Heart right ventricle (tissue), 16 donors: ENCODE results near the gene ARFGAP1. TPM values are rescaled to one million over a fixed set of nuclear protein-coding genes. Genes with fewer than 3 reads are reported as not detected.

Source experiments
- ATAC-seq, 8 donors: fragments of 200-7000 bp; cut with Tn5 transposase; one replicate each; pipeline ENCODE4 v1.9.1; 2020; ENCODE audit warnings: mild to moderate bottlenecking in 8 of 8, moderate library complexity in 8 of 8, moderate number of reproducible peaks in 1 of 8
- DNase-seq, 2 donors: peaks; one replicate each; pipeline ENCODE4 v3.0.0-alpha.2; 2020
- H3K27ac ChIP-seq, 10 donors: fragments of 200-600 bp; sonication (generic) in 2 of 10; one replicate each; pipeline versions ENCODE4 v1.5.0 to v1.8.0; 2020 to 2022; ENCODE audit warnings: mild to moderate bottlenecking in 3 of 10
- H3K27me3 ChIP-seq, 7 donors: fragments of 200-600 bp; one replicate each; pipeline ENCODE4 v1.8.0; 2021 to 2022; ENCODE audit warnings: mild to moderate bottlenecking in 2 of 7
- H3K36me3 ChIP-seq, 9 donors: fragments of 200-600 bp; sonication (generic) in 1 of 9; one replicate each; pipeline versions ENCODE4 v1.5.0 to v1.8.0; 2020 to 2022; ENCODE audit warnings: mild to moderate bottlenecking in 2 of 9
- H3K4me1 ChIP-seq, 9 donors: fragments of 200-600 bp; sonication (generic) in 1 of 9; one replicate each; pipeline versions ENCODE4 v1.5.0 to v1.8.0; 2020 to 2022; ENCODE audit warnings: mild to moderate bottlenecking in 4 of 9
- H3K4me3 ChIP-seq, 10 donors: fragments of 200-600 bp; sonication (generic) in 2 of 10; one replicate each; pipeline versions ENCODE4 v1.5.0 to v1.8.0; 2020 to 2022; ENCODE audit warnings: mild to moderate bottlenecking in 7 of 10, moderate library complexity in 2 of 10
- H3K9me3 ChIP-seq, 11 donors: fragments of 200-600 bp in 10 of 11; sonication (generic) in 2 of 11; one replicate each; pipeline versions ENCODE4 v1.5.0 to v1.8.0; 2013 to 2022; ENCODE audit warnings: mild to moderate bottlenecking in 2 of 11, control low read depth in 1 of 11, moderate library complexity in 1 of 11
- WGBS, 2 donors: extraction: QIAGEN DNeasy Blood & Tissue Kit; methylation state at CpG; one replicate each; pipeline ENCODE4 v1.1.7; 2013; ENCODE audit warnings: inconsistent platforms in 1 of 2; 5-methylcytosine and 5-hydroxymethylcytosine counted together
- intact Hi-C, 10 donors: fragments of 100-400 bp; cut with DNase I; formaldehyde crosslinking; loops; one replicate each; pipeline versions ENCODE4 v1.11.1 to v1.14.2; 2022
- polyA plus RNA-seq, 2 donors: library from polyadenylated mRNA; stranded (reverse); fragments of 200-250 nt; gene quantifications; one replicate each; pipeline ENCODE4 v1.2.3, GENCODE V29; 2013
- total RNA-seq, 10 donors: library from RNA; stranded (reverse); fragmentation: NEBNext Ultra II Directional in 3 of 10; extraction: Animal tissue kit (Norgen Biotek cat#: 25700) in 3 of 10; gene quantifications; one replicate each; pipeline versions ENCODE4 v1.2.1 to v1.2.4, GENCODE V29; 2021 to 2023
- TF ChIP-seq, protein P1 (sequence below), 9 donors: fragments of 200-600 bp; sonication (generic) in 2 of 9; IDR thresholded peaks; one replicate each; pipeline versions ENCODE4 v1.5.0 to v1.8.0; 2021 to 2022; ENCODE audit warnings: antibody characterized with exemption in 9 of 9, mild to moderate bottlenecking in 5 of 9, moderate library complexity in 1 of 9
- donor health status: Arrhythmogenic right ventricular cardiomyopathy.
- donor health status: ischemic (EF 13 %, LVEDD 7.1; RV severe dilation, severe dysfunction).
- donor health status: healthy with polysubstance abuse.
- donor health status: DM: no; HTN: yes; CAD: no.
- donor health status: DM: no; HTN: no; CAD: no.
- donor health status: ischemic (EF 25% LVEDD 6.9; RV normal size, moderate dysfunction).
- donor health status: ischemic (EF 25% LVEDD 5.7; RV mildly dilated, moderate dysfunction).
- donor health status: healthy.
- donor health status: DM: yes; HTN: yes; CAD: no.
- donor health status: Ischemic cardiomyopathy.
- donor health status: ischemic (EF 35%, LVEDD 5.7; RV mildly dilated, moderate dysfunction).
- donor health status: nonischemic (EF 11% LVEDD 7.7; RV severe dilation, severe dysfunction).
- donor health status: DM: yes; HTN: yes; CAD: no.
- donor health status: PGD.
- donor health status: ischemic (EF 29% LVEDD 5.4; RV normal size, mild dysfunction).
- donor health status: nonischemic (EF 23%, LVEDD 6.1; RV moderate dilation, normal function).

ARFGAP1 gene
- total and polyA plus RNA-seq, 12 donors: 20.4 to 72.6 (median 32.3) TPM

DNA sequence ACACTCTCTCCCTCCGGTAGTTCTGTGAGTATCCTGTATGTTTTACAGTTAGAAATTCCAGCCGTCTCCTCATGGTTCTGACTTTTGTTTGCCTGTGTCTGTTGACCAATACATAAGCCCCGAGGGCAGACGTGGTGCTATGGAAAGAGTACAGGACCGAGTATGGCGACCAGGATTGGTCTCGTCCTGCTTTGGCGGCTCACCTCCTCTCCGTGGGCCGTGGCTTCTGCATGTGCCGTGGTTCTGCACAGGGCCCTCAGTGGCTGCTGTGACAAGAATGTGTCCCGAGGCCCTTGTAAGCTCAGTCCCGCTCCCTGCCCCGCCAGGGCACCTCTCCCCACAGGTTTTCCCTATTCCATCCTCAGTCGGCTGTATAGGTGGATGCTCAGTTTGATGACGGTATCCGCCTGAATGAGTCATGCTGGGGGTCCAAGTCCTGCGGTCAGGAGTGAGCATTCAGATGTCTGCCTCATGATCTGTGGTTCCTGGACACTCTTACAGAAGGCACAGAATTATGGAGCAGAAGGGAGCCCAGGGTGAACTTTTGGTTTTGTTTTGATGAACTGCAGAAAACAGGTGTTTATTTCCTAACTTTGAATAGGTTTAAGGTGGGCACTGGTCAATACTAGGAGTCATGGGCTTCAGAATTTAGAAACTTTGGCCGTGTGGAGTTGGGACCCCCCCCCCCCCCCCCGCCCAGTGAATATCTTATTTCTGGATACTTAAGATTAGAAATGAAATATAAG, 1.2 kb downstream of the ARFGAP1 start:
- Histone ChIP-seq H3K4me3 (peak overlapping the region; percentile 76 to 98 (median 86)), H3K4me1 (peaks cover 5 to 29% (median 21%) of the 10 kb centered on the region in 9 donors), H3K27ac (peak overlapping the region in 2 of 10 donors; percentile 75 to 84), H3K9me3 (no peaks in the 10 kb centered on the region), H3K27me3 (no peaks in the 10 kb centered on the region), H3K36me3 (peaks cover 0 to 39% (median 11%) of the 10 kb centered on the region in 9 donors)
- intact Hi-C loops: loop anchor here in 1 of 10 donors (5.0 kb wide), 1 partner anchor 57 kb away; the partner anchor contains the start of gene YTHDF1
- DNase-seq: no peak
- no peak for ATAC-seq
- TF ChIP-seq, protein P1, sequence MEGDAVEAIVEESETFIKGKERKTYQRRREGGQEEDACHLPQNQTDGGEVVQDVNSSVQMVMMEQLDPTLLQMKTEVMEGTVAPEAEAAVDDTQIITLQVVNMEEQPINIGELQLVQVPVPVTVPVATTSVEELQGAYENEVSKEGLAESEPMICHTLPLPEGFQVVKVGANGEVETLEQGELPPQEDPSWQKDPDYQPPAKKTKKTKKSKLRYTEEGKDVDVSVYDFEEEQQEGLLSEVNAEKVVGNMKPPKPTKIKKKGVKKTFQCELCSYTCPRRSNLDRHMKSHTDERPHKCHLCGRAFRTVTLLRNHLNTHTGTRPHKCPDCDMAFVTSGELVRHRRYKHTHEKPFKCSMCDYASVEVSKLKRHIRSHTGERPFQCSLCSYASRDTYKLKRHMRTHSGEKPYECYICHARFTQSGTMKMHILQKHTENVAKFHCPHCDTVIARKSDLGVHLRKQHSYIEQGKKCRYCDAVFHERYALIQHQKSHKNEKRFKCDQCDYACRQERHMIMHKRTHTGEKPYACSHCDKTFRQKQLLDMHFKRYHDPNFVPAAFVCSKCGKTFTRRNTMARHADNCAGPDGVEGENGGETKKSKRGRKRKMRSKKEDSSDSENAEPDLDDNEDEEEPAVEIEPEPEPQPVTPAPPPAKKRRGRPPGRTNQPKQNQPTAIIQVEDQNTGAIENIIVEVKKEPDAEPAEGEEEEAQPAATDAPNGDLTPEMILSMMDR (IDR thresholded peaks at IDR 0.05): no peak
- 35 to 39% methylated on average over 20 of the region's 20 CpGs for WGBS, 2 donors

DNA sequence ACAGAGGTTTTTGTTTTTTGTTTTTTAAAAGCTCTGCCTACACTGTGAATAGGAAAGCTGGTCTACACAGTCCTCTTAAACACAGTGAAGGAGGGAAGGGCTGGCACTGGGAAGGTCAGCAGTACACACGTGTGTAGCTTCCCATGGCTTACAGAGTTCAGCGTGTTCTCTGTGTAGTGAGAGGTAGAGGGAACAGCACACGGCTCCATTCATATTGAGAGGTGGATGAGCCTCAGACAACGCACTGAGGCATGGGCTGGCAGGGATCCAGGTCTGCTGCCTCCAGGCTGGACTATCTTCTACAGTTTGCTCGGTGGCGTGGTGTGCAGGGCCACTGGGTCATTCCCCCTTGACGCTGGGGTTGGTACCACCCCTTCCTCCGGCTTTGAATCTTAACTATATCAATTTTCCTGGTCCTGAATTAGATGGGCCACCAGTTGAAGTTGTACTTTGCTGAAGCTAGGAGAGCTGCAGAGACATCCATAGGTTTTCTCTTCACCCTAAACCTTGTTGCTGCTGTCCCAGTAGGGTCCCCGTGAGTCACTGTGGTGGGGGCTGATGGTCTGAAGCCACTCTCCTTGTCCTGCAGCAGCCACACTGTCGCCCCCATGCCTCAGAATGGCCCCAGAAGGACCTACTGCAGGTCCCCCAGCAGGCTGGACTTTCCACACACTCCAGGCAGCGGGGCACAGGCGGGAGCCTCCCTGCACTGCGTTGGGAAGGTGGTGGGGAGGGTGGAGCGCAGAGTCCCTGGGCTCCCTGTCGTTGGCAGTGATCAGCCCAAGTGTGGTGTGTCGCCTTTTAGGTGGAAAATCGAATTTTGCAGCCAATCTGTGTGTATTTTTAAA, 2.0 kb downstream of the ARFGAP1 start:
- WGBS, 2 donors: 78 to 80% methylated on average over 17 of the region's 17 CpGs
- intact Hi-C loops: loop anchor here in 1 of 10 donors (5.0 kb wide), 1 partner anchor 57 kb away; the partner anchor contains the start of gene YTHDF1
- peak overlapping the region in 3 of 10 donors; percentile 82 to 87 (median 86) for H3K4me3 ChIP-seq
- TF ChIP-seq, protein P1 (IDR thresholded peaks at IDR 0.05): no peak
- DNase-seq (no peak), ATAC-seq (no peak)
- no peak overlapping the region for H3K27ac ChIP-seq
- H3K27me3 ChIP-seq: no peaks in the 10 kb centered on the region
- H3K9me3 ChIP-seq: no peaks in the 10 kb centered on the region
- peaks cover 0 to 47% (median 17%) of the 10 kb centered on the region in 9 donors for H3K36me3 ChIP-seq
- H3K4me1 ChIP-seq: peaks cover 5 to 29% (median 21%) of the 10 kb centered on the region in 9 donors

DNA sequence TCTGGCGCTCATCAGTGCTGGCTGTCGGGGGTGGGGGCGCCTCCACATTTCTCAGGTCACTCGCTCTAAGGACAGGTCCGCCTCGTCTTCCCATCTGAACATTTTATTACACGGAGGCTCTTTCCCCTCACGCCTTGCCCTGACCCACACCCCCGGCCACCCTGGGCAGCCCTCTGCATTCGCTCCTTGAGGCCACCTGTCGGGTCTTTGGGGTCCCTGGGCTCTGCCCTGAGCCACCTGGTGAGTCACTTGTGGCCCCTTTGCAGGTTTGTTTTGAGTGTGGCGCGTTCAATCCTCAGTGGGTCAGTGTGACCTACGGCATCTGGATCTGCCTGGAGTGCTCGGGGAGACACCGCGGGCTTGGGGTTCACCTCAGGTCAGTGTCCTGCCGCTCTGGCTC, 3.2 kb downstream of the ARFGAP1 start:
- H3K27ac ChIP-seq: no peak overlapping the region
- H3K4me3 ChIP-seq: no peak overlapping the region
- TF ChIP-seq, protein P1 (IDR thresholded peaks at IDR 0.05): no peak
- peaks cover 0 to 59% (median 18%) of the 10 kb centered on the region in 9 donors for H3K36me3 ChIP-seq
- no peak for DNase-seq
- H3K9me3 ChIP-seq: no peaks in the 10 kb centered on the region
- WGBS, 2 donors: 92 to 94% methylated on average over 18 of the region's 18 CpGs
- ATAC-seq: no peak
- intact Hi-C loops: no loop called here
- H3K4me1 ChIP-seq: peaks cover 5 to 29% (median 21%) of the 10 kb centered on the region in 9 donors
- no peaks in the 10 kb centered on the region for H3K27me3 ChIP-seq

DNA sequence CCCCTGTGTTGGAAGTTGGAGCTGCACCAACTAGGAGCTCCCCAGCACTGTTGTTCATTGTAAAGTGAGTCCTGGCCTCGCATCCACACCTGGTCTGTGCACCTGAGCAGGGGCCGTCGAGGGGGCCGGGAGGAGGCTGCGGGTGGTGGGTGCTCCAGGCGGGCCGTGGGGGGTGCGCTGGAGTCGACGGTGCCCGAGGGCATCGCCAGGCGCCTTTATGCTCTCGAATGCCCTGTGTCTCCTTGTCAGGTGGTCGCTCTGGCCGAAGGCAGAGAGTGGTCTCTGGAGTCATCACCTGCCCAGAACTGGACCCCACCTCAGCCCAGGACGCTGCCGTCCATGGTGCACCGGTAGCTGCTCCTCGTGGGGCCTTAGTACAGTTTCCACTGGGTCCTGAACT, 4.3 kb downstream of the ARFGAP1 start:
- H3K36me3 ChIP-seq: peaks cover 0 to 71% (median 18%) of the 10 kb centered on the region in 9 donors
- no peak for ATAC-seq
- H3K27ac ChIP-seq: no peak overlapping the region
- WGBS, 2 donors: 92 to 94% methylated on average over 20 of the region's 20 CpGs
- H3K27me3 ChIP-seq: no peaks in the 10 kb centered on the region
- TF ChIP-seq, protein P1 (IDR thresholded peaks at IDR 0.05): no peak
- H3K9me3 ChIP-seq: no peaks in the 10 kb centered on the region
- peaks cover 5 to 24% (median 19%) of the 10 kb centered on the region in 9 donors for H3K4me1 ChIP-seq
- H3K4me3 ChIP-seq: no peak overlapping the region
- intact Hi-C loops: no loop called here
- no peak for DNase-seq
